ENCODE data around the gene MSMO1.
"Not testable (repeated sequence)": the region's sequence is repeated elsewhere in the genome, so short reads cannot be mapped to it uniquely, and the experiment has no call there.

Gene MSMO1

GRCh38 chr4:165327211-165328100 lies at the start of gene MSMO1:
MSMO1 (plus strand) TSS chr4:165327669; CDS start chr4:165333371, 5,702 bp downstream.
- peak; percentile 98 for DNase-seq

DNA sequence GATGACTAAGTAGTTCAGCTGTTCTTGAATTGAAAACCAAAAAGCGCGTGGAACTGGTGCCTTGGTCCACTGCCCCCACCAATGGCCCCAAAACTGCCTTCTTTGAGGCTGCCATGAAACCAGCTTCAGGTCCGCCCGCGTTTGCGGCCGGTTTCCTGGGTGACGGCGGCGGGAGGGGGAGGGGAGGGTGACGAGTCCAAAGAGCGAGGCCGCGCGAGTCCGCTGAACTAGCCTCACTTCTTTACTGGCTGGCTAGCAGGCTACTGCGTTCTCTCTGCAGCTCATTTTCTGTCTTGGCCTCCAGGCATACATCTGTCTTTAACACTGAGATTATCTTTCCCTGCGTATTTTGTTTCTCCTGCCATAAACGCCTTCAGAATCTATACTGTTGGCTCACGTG lies 47.9 kb upstream of the MSMO1 start:
- not testable (repeated sequence) for DNase-seq

GRCh38 chr4:165284697-165285096 lies 42.8 kb upstream of the MSMO1 start:
- DNase-seq, result not testable (repeated sequence)

- not testable (repeated sequence) for DNase-seq
These were observed 40.7 kb upstream of the MSMO1 start for GRCh38 chr4:165286619-165287340.

GRCh38 chr4:165288226-165288625 lies 39.2 kb upstream of the MSMO1 start:
- DNase-seq, result no peak

- no peak for DNase-seq
These were observed 38.6 kb upstream of the MSMO1 start for GRCh38 chr4:165288639-165289422.

DNA sequence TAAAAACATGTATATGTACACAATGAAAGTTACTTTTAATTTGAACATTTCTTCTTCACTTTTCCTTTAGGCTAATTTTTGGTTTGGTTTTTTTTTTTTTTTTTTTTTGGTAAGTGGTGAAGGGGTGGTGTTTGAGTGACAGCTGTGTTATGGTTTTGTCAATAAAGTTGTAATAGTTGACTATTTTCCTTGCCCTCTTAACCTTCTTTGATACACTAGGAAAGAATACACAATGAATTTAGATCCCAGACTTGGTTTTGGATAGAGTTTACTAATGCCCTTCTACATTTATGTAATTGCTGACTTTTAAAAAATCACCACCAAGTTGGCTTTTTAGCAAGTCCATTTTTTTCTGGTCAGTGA lies 38.1 kb upstream of the MSMO1 start:
- no peak for DNase-seq

- no peak for DNase-seq
These were observed 34.4 kb upstream of the MSMO1 start for GRCh38 chr4:165293061-165293460.

DNA sequence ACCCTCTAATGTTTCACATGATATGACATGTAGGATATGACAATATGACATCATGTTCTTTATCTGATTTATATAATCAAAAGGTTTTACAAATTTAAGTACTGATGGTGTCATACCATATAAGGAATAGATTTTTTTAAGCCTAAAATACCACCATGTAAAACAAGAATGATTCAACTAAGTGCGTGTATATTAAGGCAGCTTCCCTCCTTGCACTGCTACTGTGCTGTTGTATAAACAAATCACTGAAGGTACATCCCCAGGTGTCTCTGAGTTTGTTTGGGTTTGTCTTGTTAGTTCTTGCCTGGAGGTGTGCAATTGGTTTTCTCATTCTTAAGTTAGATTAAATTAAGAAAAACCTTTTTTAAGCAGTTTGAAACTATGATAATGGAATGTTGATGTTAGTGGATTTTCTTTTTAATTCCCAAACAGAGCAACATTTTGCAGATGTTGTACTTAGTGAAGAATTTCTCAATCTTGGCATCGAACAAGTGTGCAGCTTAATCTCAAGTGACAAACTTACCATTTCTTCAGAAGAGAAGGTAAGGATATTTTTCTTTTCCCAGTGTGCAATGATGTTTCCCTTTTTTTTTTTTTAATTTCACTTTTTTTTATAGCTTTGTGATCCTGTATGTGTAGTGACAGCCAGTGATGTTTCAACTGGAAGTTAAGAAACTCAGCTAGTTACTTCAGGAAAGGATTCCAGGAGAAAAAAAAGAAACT lies 33.4 kb upstream of the MSMO1 start:
- no peak for DNase-seq

- no peak for DNase-seq
These were observed 32.6 kb upstream of the MSMO1 start for GRCh38 chr4:165294907-165295306.

- no peak for DNase-seq
These were observed 29.8 kb upstream of the MSMO1 start for GRCh38 chr4:165297626-165298025.

GRCh38 chr4:165299399-165300060 lies 27.9 kb upstream of the MSMO1 start:
- no peak for DNase-seq

DNA sequence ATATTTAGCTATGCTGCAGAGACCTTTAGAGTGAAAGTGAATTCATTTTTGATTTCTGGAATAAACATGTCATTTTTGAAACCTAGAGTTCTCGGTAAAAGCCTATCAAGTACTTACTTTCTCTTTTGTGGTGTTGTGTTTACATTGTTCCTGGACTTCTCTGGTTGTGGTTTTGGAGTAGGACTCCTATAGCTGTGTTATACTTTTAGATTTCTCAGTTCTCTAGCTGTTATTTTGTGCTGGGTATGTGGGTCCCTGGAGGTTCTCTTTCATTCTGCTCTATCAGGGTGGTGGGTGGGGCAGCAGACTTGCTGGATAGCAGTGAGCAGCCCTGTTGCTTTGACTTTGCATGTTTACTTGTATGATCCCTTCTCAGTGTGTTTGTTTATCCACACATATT lies 25.6 kb upstream of the MSMO1 start:
- no peak for DNase-seq

GRCh38 chr4:165302658-165303057 lies 24.8 kb upstream of the MSMO1 start:
- no peak for DNase-seq

GRCh38 chr4:165308166-165308565 lies 19.3 kb upstream of the MSMO1 start:
- no peak for DNase-seq

DNA sequence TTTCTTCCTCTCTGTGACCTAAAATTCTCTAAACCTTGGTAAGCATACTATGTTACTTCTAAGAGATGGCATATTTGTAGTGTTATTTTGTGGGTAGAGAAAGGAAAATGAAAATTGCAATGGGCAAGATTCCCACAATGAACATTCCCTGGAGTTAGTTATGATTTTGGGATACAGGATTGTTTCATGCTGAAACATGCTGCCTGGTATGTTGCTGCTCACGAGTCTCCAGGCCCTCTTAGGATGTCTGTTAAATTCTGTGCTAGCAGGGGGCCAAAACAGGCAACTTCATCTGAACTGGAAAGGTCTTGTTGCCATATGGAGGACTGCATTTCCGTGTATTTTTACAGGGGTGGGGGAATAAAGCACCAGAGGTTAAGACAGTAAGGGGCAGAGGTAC lies 18.9 kb upstream of the MSMO1 start:
- no peak for DNase-seq

GRCh38 chr4:165309456-165309855 lies 18.0 kb upstream of the MSMO1 start:
- DNase-seq, result no peak

- DNase-seq, result no peak
These were observed 15.0 kb upstream of the MSMO1 start for GRCh38 chr4:165312506-165312905.

DNA sequence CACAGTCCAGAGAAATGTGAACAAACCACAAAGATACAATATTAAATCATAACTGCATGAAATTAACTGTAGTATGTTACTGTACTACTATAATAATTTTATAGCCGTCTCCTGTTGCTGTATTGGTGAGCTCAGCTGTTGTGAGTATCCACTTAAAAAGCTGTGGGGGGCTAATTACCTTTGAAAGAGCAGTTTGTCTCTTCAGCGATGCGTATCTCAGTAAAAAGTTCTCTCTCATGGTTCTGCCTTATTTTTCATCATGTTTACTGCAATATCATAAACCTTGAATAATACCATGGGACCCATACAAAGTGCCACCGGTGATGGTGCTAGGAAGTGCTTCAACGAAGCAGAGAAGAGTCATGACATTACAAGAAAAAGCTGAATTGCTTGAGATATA lies 8.4 kb upstream of the MSMO1 start:
- DNase-seq, result no peak

DNA sequence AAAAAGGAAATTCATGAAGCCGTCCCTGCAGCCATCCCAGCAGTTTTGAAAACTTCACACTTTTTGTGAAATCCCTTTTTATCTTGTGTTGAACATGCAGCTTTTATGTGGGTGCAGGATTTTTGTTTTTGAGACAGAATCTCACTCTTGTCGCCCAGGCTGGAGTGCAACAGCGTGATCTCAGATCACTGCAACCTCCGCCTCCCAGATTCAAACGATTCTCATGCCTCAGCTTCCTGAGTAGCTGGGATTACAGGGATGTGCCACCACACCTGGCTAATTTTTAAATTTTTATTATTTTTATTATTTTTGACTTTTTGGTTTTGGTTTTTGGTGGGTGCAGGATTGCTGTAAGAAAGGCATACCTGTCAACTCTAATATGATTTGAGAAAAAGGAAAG lies 8.0 kb upstream of the MSMO1 start:
- DNase-seq, result no peak

GRCh38 chr4:165324236-165324917 lies 3.1 kb upstream of the MSMO1 start:
- no peak for DNase-seq

DNA sequence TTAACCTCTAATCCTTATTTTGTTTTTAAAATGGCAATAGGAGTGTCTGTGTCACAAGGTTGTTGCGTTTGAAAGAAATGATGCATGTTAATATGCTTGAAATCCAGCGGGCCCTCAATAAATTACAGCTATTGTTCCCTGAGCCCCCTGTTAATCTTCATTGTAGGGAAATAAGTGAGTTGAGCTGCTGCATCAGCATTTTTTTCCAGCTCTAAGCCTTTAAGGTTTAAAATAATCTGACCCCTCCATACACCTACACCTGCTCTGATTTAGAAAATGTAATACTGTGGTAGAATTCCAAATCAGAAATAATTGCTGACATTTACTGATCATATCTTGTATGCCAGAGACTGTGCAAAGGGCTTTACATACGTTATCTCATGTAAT lies 2.6 kb upstream of the MSMO1 start:
- DNase-seq, result no peak

All from CD4-positive, alpha-beta T cell treated with Interferon gamma for 1 hour (primary cell).